RPMI8226 (cell line): ENCODE measurements around the gene DUS1L.

Source experiments
- DNase-seq: peaks from one replicate; pipeline ENCODE4 v3.0.0-alpha.2; 2015

Gene DUS1L

DNA sequence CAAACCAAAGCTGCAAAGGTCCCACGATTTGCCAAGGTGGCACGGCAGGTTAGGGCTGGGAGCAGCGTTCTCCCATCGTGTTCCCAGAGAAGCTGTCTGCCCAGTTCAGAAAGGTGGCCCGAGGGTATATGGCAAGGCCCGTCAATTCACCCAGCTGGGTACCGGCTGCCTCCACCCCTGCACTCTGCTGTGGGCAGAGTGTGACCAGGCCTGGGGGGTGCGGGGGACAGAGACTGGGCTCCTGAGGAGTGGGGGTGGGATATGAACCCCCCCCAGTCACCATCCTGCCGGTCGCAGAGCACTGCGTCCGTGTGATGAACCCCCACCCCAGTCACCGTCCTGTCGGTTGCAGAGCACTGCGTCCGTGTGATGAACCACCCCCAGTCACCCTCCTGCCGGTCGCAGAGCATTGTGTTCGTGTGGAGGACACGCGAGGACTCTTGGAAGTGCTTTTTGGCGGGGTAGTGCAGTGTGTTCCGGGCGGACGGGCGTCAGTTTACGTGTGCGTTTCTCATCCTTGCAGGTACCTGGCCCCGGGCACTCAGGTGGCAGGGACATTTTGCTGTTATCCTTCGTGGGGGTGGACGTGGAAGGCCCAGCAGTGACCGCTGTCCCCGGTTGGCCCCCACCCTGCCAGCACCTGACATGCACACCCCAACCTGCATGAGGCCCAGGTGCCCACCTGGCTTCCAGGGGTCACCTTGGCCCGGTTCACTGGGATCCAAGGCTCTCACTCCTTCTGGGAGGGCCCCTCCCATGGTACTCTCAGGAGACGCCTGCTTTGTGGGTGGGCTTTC lies 35.1 kb upstream of the DUS1L start:
- no peak for DNase-seq

DNA sequence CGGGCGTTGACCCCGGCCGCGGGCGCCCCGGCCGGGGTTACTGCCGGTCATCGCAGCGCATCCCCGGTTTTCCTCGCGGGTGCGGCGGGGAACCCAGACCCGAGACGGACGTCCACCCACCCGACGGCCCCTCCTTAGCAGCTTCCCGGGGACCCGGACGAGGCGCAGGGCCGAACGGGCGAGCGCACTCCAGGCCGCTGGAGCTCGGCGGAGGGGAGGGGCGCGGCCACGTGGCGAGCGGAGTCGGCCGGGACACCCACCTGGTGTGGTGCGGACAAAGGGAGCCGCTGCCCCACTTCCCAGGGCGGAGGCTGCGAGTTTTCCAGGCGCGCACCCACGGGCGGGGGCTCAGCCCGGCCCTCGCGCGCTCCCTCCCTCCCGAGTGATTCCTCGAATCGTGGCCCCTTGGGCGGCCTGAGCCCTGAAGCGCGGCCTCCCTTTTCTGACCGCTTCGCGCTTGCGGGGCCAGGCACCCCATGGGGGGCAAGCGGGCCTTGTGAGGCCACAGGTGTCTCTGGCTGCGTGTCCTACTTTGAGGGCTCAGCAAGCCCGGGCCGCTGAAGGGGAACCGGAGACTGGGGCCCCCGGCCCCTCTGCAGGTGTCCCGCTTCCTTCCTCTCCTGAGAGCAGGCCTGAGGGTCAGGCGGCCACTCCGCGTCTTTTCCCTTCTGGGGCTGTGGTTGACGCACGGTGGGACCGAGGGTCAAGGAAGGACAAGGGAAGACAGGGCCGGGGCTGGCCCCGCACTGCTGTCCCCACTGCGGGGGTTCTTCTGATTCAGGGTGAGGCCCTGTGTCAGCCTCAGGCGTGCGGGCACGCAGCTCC lies 33.5 kb upstream of the DUS1L start:
- peak; percentile 43 for DNase-seq

DNA sequence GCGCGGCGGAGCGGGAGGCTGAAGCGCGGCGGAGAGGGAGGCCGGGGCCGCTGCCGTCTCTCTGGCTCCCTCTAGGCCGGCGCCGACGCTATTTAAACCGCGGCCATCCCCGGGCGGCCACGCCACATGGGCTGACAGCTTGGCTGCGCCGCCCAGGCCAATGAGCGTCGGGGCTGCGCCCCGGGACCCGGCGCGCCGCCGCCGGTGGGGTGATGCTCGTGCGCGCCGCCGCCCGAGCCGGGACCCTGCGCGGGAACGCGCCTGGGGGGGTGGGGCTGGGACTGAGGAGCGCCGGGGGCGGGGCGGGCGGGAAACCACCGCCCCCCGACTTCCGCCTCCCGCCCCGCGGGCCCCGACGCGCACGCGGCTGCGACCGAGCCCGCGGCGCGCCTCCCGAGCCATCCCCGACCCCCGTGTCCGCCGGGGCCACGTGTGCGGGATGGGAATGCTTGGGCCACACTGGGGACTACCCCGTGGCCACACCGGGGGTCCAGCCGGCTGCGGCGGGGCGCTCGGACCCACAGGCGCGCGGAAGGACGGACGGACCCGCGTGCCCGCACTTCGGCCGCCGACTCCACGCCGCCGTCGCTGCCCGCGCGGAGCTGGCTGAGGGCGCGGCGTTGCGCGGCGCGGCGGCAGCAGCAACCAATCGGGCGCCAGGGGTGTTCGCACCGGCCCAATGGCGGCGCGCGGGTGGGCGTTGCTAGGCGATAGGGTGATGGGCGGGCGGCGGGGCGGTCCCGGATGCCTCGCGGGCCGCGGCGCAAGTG lies 32.8 kb upstream of the DUS1L start, which contains the start of gene FASN:
TSS of gene FASN (minus strand) at position 68 of the 770 bp plus-strand sequence. CDS start 1,791 bp downstream, outside the sequence.
- DNase-seq: peak; percentile 98

DNA sequence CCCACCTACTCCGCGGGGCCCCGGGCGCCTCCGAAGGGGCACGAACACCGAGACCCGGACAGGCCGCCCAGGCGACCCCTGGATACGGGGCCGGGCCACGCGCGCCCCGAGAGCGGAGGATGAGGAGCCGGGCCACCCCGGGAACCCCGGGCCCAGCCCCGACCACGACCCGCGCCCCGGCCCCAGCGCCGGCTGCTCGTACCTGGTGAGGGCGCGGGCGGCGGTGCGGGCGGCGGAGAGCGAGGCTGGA lies 32.2 kb upstream of the DUS1L start:
- no peak for DNase-seq

DNA sequence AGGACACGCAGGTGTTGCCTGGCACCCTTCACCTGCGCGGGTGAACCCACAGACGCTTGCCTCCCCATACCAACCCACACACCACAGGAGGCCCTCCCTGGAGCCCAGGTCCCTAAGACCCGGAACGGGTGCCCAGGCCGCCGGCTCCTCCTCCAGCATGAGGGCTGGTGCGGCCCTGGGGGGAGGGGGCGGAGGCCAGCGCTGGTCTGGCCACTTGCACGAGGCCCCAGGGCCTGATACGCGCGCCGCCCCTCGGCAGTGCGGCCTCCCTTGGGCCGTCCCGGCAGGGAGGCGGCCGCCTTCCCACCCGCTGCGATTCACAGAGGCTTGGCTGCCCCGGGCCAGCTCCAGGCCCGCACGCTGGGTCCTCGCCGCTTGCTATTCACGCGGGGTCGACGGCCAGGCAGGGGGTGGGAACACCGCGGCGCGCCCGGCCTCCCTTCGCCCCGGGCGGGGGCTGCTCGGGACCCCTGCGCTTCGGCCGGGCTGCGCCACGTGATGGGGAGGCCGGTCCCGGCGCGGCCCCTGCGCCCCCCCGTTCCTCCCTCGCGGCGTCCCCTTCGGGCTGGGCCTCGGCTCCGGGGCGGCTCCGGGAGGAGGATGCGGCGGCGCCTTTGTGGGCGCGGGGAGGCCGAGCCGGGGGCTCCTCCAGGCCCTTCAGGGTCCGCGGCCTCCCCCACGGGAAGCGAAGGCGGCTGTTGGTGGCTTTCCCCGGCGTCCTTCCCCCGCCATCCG lies 31.7 kb upstream of the DUS1L start:
- peak; percentile 59 for DNase-seq

DNA sequence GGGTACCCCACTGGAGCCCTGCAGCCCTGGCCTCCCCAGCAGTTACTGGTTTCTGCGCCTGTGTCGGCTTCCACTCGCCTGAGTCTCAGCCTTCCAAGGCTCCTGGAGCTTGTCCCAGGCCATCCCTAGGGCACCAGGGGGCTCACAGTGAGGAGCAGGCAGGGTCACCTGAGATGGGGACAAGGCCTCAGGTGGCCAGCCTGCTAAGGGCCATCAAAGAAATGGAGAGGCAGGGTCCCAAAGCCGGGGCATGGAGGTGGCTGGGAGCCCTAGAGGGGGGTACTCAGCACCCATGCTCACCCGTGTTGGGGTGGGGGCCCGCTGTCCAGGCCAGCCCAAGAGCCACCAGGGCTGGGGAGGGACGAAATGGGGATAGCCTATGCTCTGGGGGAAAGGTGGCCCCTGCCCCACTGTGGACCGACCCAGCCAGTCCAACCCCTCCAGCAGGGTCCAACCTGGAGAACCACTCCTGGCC lies 31.1 kb upstream of the DUS1L start:
- DNase-seq: no peak

DNA sequence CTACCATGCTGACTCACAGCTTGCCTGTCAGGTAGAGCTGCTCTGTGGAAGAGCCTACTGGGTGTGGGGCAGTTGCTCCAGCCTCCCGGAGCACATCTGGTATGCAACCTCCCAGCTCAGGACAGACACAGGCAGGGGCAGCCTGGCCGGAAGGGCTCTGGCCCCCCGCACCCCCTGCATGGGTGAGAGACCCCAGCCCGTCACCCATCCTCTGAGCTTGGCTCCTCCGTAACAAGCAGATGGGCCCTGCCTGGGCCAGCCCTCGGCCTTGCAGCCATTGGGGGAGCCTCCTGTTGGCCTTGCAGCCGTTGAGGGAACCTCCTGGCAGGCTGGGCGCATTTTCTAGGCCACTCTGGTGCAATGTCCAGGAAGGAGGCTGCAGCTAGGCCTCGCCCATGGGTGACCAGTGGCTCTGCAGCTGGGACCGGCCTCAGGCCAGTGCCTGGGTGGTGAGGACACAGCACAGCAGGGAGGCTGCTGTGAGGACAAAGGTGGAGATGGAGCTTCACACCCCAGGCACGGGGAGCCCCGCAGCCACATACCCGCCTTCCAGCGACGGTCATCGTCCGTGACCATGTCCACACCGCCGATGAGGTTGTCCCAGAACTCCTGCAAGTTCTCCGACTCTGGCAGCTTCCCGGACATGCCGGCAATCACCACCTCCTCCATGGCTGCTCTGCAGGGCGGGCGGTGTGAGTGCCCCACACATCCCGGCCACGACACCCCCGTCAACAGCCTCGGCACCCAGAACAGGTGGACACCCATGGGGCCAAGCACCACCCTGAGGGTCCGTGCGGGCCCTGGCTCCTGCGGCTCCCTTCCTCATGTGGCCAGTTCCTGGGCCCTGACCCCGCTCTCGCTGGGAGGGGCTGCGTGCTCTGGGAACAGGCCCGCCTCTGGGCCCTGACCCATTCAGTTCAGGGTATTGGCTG lies 30.4 kb upstream of the DUS1L start:
- no peak for DNase-seq

DNA sequence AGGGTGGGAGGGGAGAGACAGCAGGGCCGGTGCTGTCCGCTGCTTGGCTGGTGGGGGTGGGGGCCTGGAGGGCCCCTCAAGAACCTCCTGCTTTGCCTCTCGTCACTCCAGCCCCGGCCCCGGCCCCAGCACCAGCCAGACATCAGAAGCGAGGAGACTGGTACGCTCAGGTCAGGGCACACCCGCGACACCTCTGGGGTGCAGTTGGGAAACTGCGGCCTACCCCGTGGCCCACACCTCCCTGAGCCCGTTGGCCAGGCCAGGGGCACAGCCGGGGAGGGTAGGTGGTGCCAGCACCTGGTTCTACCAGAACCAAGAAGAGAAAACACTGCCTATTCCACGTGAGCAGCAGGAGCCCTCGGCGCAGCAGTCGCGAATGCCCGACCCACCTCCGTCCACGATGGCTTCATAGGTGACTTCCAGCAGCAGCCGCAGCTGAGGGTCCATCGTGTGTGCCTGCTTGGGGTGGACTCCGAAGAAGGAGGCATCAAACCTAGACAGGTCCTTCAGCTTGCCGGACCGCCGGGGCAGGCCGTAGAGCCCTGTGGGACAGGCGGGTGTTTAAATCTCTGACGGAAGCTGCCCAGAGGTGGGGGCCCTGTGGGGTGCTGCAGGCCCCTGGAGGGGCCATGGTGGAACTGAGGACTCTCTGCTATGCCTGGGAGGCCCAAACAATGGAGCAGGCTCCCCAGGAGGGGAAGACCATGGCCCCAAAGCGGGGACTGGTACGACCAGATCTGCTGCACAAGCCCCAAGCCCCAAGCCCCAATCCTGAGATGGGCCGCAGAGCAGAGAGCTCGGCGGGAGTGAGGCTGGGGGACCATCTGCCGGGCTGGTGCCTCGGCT lies 29.6 kb upstream of the DUS1L start:
- no peak for DNase-seq

DNA sequence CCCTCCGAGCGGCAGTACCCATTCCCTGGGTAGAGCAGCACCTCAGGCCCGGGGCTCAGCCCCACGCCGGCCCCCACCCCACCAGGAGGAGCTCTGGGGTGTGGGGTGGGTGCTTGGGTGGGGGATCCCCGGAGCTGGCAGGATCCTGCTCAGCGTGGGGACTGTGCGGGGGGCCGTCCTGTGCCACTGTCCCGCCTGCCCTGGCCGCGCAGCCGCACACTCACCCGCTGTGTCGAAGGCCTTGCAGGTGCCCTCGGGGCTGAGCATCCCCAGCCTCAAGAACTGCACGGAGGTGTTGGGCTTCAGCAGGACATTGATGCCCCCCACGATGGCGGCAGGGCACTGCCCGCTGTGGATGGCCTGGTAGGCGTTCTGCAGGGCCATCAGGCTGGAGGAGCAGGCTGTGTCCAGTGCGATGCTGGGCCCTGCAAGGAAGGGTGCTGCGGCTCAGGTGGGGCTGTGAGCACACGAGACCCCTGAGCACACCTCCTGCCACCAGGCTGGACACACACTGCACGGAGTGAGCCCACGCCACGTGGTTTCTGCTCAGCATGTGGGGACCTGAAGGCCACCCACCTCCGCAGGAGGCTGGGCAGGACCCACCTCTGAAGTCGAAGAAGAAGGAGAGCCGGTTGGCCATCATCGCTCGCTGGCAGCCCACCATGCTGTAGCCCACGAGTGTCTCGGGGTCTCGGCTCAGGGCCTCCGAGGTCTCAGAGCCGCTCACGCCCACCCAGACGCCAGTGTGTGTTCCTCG lies 27.6 kb upstream of the DUS1L start:
- no peak for DNase-seq

DNA sequence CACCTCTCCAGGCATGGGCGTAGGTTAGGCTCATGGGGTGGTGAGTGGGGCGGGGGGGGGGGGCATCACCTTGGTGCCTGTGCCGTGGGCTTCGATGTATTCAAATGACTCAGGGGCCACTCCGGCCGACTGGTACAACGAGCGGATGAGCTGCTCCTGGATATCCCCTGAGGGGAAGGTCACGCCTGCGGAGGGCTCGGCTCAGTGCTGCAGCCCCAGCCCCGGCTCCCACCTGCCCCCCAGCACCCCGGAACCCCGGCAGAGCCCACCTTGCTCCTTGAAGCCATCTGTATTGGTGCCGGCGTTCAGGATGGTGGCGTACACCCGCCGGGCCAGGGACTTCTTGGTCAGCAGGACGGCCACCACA lies 27.0 kb upstream of the DUS1L start:
- no peak for DNase-seq

DNA sequence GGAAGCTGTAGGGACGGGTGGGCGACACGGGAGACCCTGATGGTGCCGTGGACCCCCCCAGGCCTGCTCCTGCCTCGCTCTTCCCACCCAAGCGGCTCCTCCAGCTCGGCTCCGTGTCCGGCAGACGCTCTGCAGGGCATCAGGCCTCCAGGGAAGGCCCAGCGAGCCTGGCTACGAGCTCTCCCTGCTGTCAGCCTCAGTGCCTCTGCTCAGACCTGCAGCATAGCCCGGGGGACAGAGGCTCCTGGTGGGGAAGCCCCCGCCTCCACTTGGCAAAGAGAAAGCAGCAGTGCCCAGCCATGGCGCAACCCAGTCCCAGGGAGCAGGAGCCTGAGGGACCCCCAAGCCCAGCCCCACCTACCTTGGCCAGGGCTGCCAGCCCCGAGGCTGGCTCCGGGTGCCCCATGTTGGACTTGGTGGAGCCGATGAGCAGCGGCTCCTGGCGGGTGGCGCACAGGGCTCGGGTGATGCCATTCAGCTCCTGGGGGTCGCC lies 26.5 kb upstream of the DUS1L start:
- DNase-seq: no peak

DNA sequence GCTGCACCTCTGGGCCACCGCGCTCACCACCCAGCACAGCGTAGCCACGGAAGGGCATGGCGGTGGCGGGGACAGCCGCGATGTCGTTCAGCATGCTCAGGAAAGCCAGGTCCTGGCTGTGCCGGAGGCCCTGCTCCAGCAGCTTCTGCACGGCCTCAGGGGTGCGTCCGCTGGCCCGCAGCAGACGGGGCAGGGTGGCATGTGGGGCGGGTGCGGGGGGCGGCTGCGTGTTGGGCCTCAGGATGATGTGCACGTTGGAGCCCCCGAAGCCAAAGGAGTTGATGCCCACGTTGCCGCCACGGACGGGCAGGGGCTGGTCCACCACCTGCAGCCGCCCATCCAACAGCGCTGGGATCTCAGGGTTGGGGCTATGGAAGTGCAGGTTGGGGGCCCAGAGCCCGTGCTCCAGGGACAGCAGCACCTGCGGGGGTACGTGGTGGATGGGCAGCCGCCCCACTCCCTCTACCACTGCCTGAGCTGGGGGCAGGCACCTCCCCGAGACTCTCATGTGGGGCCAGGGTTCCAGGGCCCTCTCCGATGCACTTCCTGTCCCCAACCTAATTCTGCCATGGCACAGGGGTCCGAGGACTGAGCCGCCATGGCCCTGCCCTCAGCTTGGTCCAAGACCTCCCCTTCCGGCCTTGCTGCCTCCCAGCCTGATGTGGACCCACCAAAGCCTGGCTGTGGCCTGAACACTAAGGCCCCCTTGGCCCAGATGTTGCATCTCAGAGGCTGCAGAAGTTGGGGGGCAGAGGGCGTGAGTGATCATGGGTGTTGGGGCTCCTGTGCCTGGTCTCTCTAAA lies 25.9 kb upstream of the DUS1L start:
- no peak for DNase-seq

DNA sequence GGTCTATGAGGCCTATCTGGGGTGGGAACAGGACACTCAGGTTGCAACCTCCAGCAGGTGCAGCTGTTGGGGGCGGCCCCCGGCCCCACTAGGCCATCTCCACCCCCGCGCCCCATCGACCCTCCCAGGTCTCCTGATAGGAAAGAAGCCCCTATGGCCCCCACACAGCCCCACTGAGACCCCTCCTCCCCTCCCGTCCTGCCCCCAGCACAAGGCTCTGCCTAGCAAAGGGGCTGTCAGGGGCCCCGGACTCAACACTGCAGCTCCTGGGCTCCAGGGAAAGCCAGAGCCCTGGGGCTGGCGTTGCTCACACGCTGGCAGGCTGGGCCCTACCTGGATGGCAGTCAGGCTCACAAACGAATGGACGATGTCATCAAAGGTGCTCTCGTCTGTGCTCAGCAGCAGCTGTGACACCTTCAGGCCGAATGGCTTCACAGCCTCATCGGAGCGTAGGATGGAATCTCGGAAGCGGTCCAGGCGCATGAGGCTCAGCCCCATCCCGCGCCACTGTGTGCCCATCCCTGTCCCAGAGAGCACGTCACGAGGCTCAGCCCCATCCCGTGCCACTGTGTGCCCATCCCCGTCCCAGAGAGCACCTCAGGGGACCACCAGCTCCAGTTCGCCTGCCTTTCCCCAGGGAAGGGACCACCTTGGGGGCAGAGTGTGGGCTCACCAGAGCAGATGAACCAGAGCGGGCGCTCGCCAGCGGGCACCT lies 25.1 kb upstream of the DUS1L start:
- DNase-seq: no peak

DNA sequence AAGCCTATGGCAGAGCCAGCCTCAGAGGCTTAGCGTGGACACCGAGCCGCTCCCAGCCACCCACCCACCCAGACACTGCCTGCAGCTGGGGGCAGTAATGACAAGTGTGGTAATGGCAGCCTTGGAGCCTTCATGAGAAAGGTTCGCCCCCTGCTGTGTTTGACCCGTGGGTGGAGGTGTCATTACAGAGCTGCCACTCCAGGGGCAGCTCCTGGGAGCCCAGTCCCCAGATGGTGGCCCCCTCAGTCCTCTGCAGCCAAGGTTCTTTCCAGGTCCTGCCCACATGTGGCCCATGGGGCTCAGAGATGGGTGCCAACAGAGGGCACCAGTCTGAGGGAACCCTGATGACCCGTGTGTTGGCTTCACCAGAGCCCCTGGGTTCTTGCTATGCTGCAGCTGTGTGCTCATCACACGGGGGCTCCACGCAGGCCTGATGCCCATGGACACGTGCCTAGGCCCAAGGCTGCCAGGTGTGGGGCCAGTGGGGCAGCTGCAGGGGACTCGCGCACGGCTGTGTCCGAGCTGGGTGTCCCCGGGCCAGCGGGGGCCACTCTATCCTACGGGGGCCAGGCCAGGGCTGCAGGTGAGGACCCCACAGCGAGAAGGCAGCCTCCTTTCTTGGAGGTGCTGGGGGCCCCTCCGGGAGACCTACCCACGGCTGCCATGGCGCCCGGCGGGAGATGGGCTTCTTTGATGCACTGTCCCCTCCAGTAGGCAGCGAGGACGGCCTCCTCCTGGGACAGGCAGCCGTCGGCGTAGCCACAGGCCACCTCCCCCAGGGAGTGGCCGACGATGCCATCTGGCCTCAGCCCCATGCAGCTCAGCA lies 24.3 kb upstream of the DUS1L start:
- DNase-seq: no peak

DNA sequence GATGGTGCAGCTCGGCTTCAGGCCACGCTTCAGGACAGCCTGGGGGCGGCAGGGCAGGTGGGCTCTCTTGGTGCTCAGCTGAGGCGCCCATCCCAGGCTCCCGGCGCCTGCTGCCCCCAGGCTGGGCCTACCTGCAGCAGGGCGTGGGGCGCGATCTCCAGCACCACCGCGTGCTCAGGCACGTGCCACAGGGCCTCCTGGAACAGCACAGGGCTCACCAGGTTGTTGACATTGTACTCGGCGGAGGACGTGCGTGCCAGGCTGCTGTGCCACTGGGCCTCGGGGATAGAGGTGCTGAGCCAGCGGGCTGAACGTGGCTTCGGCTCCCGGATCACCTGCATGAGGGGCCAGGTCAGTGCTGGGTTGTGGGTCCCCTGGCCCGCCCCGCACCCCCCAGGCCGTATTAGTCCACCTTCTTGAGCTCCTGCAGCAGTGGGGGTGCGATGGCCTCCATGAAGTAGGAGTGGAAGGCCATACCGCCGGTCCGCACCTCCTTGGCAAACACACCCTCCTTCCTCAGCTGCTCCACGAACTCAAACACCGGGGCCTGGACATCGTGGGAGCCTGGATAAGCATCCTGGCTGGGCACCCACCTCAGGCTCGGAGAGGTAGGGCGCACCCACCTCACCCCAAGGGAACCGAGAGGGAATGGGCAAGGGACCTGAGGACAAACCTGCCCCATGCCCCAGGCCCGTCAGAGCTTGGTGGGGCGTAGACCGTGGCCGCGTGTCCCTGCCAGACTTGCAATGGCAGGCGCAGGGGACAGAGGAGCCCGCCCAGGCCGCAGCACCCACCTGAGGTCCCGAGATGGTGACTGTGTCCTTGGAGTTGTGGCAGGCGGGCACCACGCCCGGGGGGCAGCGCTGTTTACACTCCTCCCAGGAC lies 23.5 kb upstream of the DUS1L start:
- DNase-seq: no peak
